LHCN-M2 (cell line): ENCODE data around the gene ACY1. TPM values are rescaled to one million over a fixed set of nuclear protein-coding genes. Genes with fewer than 3 reads are reported as not detected.
"Not testable (repeated sequence)": the region's sequence is repeated elsewhere in the genome, so short reads cannot be mapped to it uniquely, and the experiment has no call there.

Experiments
- DNase-seq: peaks from one replicate; pipeline ENCODE4 v3.0.0-alpha.2; 2012; ENCODE audit warnings: low read depth
- total RNA-seq: library from RNA; depleted of rRNA; stranded (reverse); fragments of >200 nt; gene quantifications from 2 replicates; pipeline ENCODE4 v1.2.3, GENCODE V29; 2014; rRNA removed

The ACY1 gene
- total RNA-seq, 1 experiment from 2014 or later: 75.4 TPM

DNA sequence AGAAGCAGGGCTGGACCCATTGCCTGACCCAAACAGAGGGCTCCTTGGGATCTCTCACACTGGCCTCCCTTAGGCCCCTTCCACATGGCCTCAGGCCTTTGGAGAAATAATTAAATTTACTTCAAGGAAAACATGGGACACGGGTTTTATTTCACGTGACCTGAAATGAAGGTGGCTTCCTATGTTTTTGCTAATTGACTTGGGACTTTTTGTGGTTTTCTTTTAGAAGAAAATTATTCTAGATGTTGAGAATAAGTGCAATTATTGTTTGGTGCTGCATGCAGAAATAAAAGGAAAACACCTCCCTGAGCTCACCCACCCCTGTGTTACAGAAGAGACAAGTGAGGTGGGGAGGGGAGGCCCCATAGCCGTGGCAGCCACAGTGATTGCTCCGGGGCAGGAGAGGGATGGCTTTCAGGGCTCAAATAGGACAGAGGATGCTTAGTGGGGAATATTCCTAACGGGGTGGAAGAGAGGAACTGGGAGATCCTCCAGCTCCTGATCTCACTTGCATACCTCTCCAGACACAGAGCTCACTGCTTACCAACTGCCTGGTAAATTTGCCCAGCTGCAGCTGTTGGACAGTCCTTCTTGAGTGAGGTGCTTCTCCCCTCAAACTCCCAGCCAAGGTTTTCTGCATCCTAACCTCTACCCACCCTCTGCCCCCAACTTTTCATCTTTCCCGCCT is 41.6 kb downstream of the ACY1 start:
- no peak for DNase-seq

GRCh38 chr3:52025453-52025852 is 42.1 kb downstream of the ACY1 start:
- no peak for DNase-seq

DNA sequence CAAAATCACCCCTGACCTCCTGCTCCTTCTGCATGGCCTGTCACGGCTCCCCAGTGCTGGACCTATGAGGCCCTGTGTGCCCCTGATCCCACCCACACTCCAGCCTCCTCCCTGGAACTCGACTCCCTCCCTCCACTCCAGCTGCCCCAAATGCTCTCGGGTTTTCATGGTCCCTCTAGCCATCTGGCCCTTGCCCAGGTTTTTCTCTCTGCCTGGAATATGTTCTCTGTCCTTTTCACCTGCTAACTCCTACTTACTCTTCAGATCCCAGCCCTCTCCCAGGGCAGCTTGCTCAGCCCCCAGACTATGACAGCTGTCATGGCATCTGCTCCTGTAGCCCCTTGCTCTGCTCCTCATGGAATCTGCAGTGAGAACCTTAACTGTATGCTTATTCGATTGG is 42.7 kb downstream of the ACY1 start:
- no peak for DNase-seq

GRCh38 chr3:52028572-52028971 is 45.2 kb downstream of the ACY1 start:
- DNase-seq: peak; percentile 31

DNA sequence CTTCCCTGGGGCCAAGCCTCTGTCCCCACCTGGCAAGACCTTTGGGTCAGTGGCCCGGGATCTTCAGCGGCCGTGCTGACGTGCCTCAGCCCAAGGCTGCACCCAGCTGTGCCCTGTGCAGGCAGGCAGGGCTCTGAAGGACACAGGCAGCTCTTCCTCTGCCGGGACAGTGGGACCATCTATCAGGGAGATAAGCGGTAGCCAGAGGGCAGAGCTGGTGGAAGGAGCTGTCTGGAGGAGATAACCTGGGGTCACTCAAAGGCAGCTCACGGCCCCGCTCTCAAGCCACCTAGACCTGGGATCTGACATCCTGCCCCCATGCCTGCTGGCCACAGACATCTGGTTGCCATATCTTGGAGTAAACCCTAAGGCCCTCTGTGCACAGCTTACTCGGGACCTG is 45.7 kb downstream of the ACY1 start:
- DNase-seq: no peak

DNA sequence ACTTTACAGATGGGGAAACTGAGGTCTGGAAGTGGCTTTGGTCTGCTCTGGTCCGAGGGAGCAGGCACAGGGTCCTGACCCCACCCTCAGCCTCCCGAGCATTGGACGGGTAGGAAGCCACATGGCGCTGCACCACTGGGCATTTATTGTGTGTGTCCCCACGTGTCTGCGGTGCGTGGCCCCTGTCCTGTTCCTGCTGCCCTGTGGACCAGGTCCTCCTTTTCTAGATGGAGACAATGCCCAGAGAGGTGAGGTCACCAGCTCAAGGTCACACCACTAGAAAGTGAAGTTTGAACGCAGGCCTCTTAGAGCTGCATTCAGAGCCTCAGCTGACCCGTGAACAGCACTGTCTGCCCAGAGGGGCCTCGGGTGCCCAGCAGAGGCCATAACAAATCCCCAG is 46.2 kb downstream of the ACY1 start:
- DNase-seq: no peak

GRCh38 chr3:52030714-52031310 is 47.5 kb downstream of the ACY1 start:
- no peak for DNase-seq

DNA sequence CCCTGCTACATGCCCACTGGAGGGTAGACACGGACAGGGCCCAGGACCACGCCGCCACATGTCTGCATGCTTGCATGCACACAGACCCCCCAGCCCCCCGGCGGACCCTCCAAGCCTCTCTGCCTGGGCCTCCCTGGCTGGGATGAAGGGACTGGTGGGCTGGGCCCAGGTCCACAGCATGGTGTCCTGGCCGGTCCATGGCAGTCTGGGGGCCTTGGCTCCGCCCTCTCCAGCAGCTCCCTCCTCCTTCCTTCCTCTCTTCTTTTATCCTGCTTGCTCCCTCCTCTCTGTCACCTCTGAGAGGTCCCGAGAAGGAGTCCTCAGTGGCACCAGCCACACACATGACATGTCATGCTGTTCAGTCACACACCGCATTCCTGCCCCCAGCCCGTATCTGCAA is 48.6 kb downstream of the ACY1 start:
- no peak for DNase-seq

DNA sequence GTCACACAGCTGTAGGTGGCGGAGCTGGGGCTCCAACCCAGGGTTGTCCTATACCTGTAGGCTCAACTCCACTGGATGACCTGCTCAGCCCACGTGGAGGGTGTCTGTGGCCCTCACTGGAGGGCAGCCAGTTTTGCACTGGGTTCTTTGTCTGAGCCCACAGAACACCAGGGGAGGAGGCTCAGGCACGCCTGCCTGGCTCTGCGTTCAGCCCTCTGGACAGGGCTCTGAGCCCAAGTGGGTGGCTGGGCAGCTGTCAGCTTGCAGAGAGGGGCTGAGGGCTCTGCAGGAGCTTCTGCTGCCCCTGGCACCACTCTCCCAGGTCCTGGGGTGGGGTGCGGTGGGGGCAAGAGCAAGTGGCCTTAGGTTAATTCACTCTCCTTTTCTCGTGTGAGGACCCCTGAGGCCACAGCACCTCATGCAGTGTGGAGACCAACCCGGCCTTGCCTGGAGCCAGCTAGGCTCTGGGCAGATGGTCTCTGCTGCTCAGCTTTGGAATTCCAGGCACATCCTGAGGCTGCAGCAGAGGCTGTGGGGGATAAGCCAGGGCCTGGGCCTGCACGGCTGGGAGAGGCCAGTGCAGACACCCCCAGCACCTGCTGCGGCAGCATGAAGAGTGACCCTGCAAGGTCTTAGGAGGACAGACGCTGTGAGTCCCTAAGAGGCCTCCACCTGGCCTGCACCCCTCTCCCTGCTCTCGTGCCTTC is 49.5 kb downstream of the ACY1 start:
- no peak for DNase-seq

GRCh38 chr3:52033748-52034147 is 50.4 kb downstream of the ACY1 start:
- DNase-seq: not testable (repeated sequence)

DNA sequence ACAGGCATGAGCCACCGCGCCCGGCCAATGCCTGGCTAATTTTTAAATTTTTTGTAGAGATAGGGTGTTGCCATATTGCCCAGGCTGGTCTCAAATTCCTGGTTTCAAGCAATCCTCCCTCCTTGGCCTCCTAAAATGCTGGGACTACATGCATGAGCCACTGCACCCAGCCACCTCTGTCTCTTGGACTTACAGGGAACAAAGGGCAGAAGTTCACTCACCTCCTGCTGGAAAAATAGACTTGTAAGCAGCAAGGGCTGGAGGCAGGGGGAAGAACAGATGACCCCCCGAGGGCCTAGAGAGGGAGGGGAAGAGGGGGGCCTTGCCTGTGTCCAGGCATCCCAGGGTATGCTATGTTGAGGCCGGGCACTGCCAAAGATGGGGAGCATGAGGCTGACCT is 50.9 kb downstream of the ACY1 start:
- DNase-seq: no peak

DNA sequence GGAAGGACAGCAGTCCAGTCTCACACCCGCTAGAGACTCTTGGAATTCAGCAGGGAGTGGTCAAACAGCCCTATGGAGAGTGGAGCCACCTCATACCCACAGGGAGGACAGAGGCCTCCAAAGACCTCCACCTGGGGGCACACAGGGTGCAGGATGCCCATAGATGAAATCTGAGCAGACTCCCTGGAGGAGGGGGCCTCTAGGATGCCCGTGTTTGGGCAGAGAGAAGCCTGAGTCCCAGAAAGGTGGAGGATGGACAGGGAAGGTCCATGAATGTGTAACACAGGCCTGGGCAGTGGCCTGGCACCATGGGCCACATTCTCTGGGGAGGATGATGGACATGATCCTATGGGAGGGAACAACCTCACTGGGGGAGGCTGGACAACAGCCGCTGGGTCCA is 51.3 kb downstream of the ACY1 start:
- DNase-seq: no peak

- DNase-seq: no peak
Observed at GRCh38 chr3:52036222-52036694, 52.9 kb downstream of the ACY1 start.

GRCh38 chr3:52036829-52037228 is 53.5 kb downstream of the ACY1 start:
- no peak for DNase-seq

DNA sequence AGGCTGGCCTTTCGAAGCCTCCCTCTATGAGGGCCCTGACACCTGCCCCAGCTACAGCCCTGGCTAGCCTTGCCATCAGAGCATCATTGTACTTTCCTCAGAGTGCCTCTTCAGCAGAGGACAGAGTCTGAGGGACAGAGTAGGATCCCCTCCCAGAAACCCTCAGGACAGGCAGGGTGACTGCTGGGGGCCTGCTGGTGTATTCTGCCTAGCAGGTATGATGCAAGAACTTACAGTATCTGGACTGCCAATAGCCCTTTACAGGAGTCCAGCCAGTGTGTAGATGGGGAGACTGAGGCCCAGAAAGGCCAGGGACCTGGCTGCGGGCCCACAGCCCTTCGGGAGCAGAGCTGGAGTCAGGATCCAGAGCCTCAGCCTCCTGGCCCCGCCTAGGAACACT is 54.0 kb downstream of the ACY1 start:
- DNase-seq: no peak

- no peak for DNase-seq
Observed at GRCh38 chr3:52038227-52038626, 54.9 kb downstream of the ACY1 start.

Other genes with a start within 250 kb of the ACY1 start
- gene IQCF6, start 204.3 kb upstream of the ACY1 start, total RNA-seq: not detected in 2 replicates
- not detected in 2 replicates for gene IQCF2, start 121.9 kb upstream of the ACY1 start, total RNA-seq
- not detected in 2 replicates for gene IQCF5, start 107.9 kb upstream of the ACY1 start, total RNA-seq
- gene IQCF1, start 80.2 kb upstream of the ACY1 start, total RNA-seq: not detected in 2 replicates
- gene RRP9, start 41.6 kb upstream of the ACY1 start, total RNA-seq: 43.2 and 50.7 TPM in 2 replicates
- 34.2 and 44.0 TPM in 2 replicates for gene PARP3, start 41.2 kb upstream of the ACY1 start, total RNA-seq
- not detected in 2 replicates for gene GPR62, start 28.2 kb upstream of the ACY1 start, total RNA-seq
- 189 and 276 TPM in 2 replicates for gene PCBP4, start 16.1 kb upstream of the ACY1 start, total RNA-seq
- gene ABHD14B, start 9.5 kb upstream of the ACY1 start, total RNA-seq: 54.6 and 59.9 TPM in 2 replicates
- 23.1 and 30.7 TPM in 2 replicates for gene ABHD14A, start 8.5 kb upstream of the ACY1 start, total RNA-seq
- 1,243 and 1,634 TPM in 2 replicates for gene RPL29, start 12.4 kb downstream of the ACY1 start, total RNA-seq
- 15.3 and 15.7 TPM in 2 replicates for gene DUSP7, start 73.0 kb downstream of the ACY1 start, total RNA-seq
- 18.9 and 19.1 TPM in 2 replicates for gene POC1A, start 170.9 kb downstream of the ACY1 start, total RNA-seq
- gene ALAS1, start 214.6 kb downstream of the ACY1 start, total RNA-seq: 44.2 and 57.9 TPM in 2 replicates
- under 0.01 TPM in 1 of 2 replicates, not detected in the other for gene TLR9, start 242.1 kb downstream of the ACY1 start, total RNA-seq